ENCODE results near the gene DNAAF5.
"Not testable (repeated sequence)": the region's sequence is repeated elsewhere in the genome, so short reads cannot be mapped to it uniquely, and the experiment has no call there.

The DNAAF5 gene

GRCh38 chr7:748446-748845 is 21.9 kb downstream of the DNAAF5 start:
- DNase-seq, result no peak

GRCh38 chr7:749140-749551 is 22.6 kb downstream of the DNAAF5 start:
- DNase-seq, result peak; percentile 50

- DNase-seq, result no peak
These were observed 23.8 kb downstream of the DNAAF5 start for GRCh38 chr7:750111-750905.

GRCh38 chr7:751826-752225 is 25.3 kb downstream of the DNAAF5 start:
- DNase-seq, result no peak

GRCh38 chr7:752256-752655 is 25.8 kb downstream of the DNAAF5 start:
- not testable (repeated sequence) for DNase-seq

GRCh38 chr7:753190-753589 is 26.7 kb downstream of the DNAAF5 start:
- no peak for DNase-seq

GRCh38 chr7:754531-755412 is 28.3 kb downstream of the DNAAF5 start:
- DNase-seq, result no peak

- DNase-seq, result no peak
These were observed 28.9 kb downstream of the DNAAF5 start for GRCh38 chr7:755413-755805.

- no peak for DNase-seq
These were observed 29.9 kb downstream of the DNAAF5 start for GRCh38 chr7:756231-756927.

GRCh38 chr7:756928-757560 is 30.5 kb downstream of the DNAAF5 start:
- DNase-seq, result no peak

GRCh38 chr7:757741-758163 is 31.3 kb downstream of the DNAAF5 start:
- no peak for DNase-seq

GRCh38 chr7:759569-759968 is 33.1 kb downstream of the DNAAF5 start:
- DNase-seq, result no peak

- no peak for DNase-seq
These were observed 33.5 kb downstream of the DNAAF5 start for GRCh38 chr7:760006-760405.

GRCh38 chr7:761101-761500 is 34.6 kb downstream of the DNAAF5 start:
- DNase-seq, result no peak

GRCh38 chr7:761631-762030 is 35.1 kb downstream of the DNAAF5 start:
- no peak for DNase-seq

GRCh38 chr7:762885-763284 is 36.4 kb downstream of the DNAAF5 start:
- no peak for DNase-seq

- no peak for DNase-seq
These were observed 37.3 kb downstream of the DNAAF5 start for GRCh38 chr7:763762-764161.

- DNase-seq, result no peak
These were observed 38.9 kb downstream of the DNAAF5 start for GRCh38 chr7:765383-765782.

GRCh38 chr7:767580-767940 is 41.1 kb downstream of the DNAAF5 start:
- peak; percentile 95 for DNase-seq

- DNase-seq, result peak; percentile 99
These were observed 41.6 kb downstream of the DNAAF5 start for GRCh38 chr7:767941-768731.

- peak; percentile 50 for DNase-seq
These were observed 42.5 kb downstream of the DNAAF5 start for GRCh38 chr7:768881-769504.

- DNase-seq, result no peak
These were observed 43.8 kb downstream of the DNAAF5 start for GRCh38 chr7:770336-770735.

All from NCI-H2029 (cell line).